ENCODE data around the gene GANC.

GRCh38 chr15:42232606-42233005 lies 40.4 kb upstream of the GANC start:
- TF ChIP-seq POLR2A (IDR thresholded peaks at IDR 0.05) (no peak), CTCF (IDR thresholded peaks at IDR 0.05) (no peak), EP300 (IDR thresholded peaks at IDR 0.05; ENCODE audit: low read depth) (no peak), POLR2AphosphoS5 (IDR thresholded peaks at IDR 0.05) (no peak)
